ENCODE data around the gene EI24.

The EI24 gene

GRCh38 chr11:125605417-125605816, 36.1 kb downstream of the EI24 start:
- no peak overlapping the region for H3K4me3 ChIP-seq (ENCODE audit: low read depth, low read length)
- DNase-seq (ENCODE audit: low read depth), result no peak
- TF ChIP-seq CTCF (IDR thresholded peaks at IDR 0.05; ENCODE audit: control insufficient read depth, extremely low read depth, insufficient read depth), result no peak

GRCh38 chr11:125609545-125609944, 40.3 kb downstream of the EI24 start:
- TF ChIP-seq CTCF (IDR thresholded peaks at IDR 0.05; ENCODE audit: control insufficient read depth, extremely low read depth, insufficient read depth), result no peak
- no peak overlapping the region for H3K4me3 ChIP-seq (ENCODE audit: low read depth, low read length)
- no peak for DNase-seq (ENCODE audit: low read depth)

GRCh38 chr11:125618383-125618782, 49.1 kb downstream of the EI24 start:
- TF ChIP-seq CTCF (IDR thresholded peaks at IDR 0.05; ENCODE audit: control insufficient read depth, extremely low read depth, insufficient read depth), result no peak
- H3K4me3 ChIP-seq (ENCODE audit: low read depth, low read length), result no peak overlapping the region
- DNase-seq (ENCODE audit: low read depth), result no peak

GRCh38 chr11:125621995-125622394, 52.7 kb downstream of the EI24 start:
- H3K4me3 ChIP-seq (ENCODE audit: low read depth, low read length), result no peak overlapping the region
- TF ChIP-seq CTCF (IDR thresholded peaks at IDR 0.05; ENCODE audit: control insufficient read depth, extremely low read depth, insufficient read depth), result no peak
- DNase-seq (ENCODE audit: low read depth), result no peak

- TF ChIP-seq CTCF (IDR thresholded peaks at IDR 0.05; ENCODE audit: control insufficient read depth, extremely low read depth, insufficient read depth), result no peak
- no peak for DNase-seq (ENCODE audit: low read depth)
- no peak overlapping the region for H3K4me3 ChIP-seq (ENCODE audit: low read depth, low read length)
These were observed 53.8 kb downstream of the EI24 start for GRCh38 chr11:125623064-125623463.

GRCh38 chr11:125624756-125625213, 55.5 kb downstream of the EI24 start, which contains the start of gene CHEK1:
TSS of gene CHEK1 (plus strand) at chr11:125625163. CDS start at chr11:125626769, 1,606 bp downstream.
- H3K4me3 ChIP-seq (ENCODE audit: low read depth, low read length), result peak within 1 kb of the TSS; percentile 70

More at GRCh38 chr11:125624756-125625213, 55.5 kb downstream of the EI24 start, which contains the start of gene CHEK1:
- DNase-seq (ENCODE audit: low read depth), result no peak
- no peak for TF ChIP-seq CTCF (IDR thresholded peaks at IDR 0.05; ENCODE audit: control insufficient read depth, extremely low read depth, insufficient read depth)
